OCI-LY3 (cell line): Measurements from ENCODE around the gene PEDS1.

Experiments used
- CTCF ChIP-seq: fragments of 200-600, 300-600 bp; sonication (generic); IDR thresholded peaks from 2 replicates; pipeline ENCODE4 v1.5.1; 2014; ENCODE audit warnings: antibody characterized with exemption, low read length, low read depth
- EZH2phosphoT487 ChIP-seq: fragments of 200-600 bp; shearing (Covaris generic); IDR thresholded peaks from 2 replicates; pipeline ENCODE4 v1.6.1; 2018; ENCODE audit warnings: antibody characterized with exemption, mixed run types, low read depth

GRCh38 chr20:50198716-50199115, 45.2 kb upstream of the PEDS1 start:
- TF ChIP-seq CTCF (no peak), EZH2phosphoT487 (no peak)
